HG03520 (cell line): Measurements from ENCODE around the gene PPM1D.
A peak's percentile ranks its signal among the peaks of the same experiment; 100 is the strongest.
"Not testable (repeated sequence)": the region's sequence is repeated elsewhere in the genome, so short reads cannot be mapped to it uniquely, and the experiment has no call there.

ENCODE experiments used
- ATAC-seq: cut with Tn5 transposase; IDR thresholded peaks from one replicate; pipeline ENCODE4 v1.9.1; 2021; ENCODE audit warnings: mild to moderate bottlenecking, moderate library complexity; ENCODE audit not compliant: unreplicated experiment

PPM1D gene

GRCh38 chr17:60599620-60600489 lies at the start of gene PPM1D:
PPM1D (plus strand) TSS chr17:60600193; CDS start chr17:60600415, 222 bp downstream.
- peak; percentile 88 for ATAC-seq

- not testable (repeated sequence) for ATAC-seq
Measured at GRCh38 chr17:60552255-60552654, 47.7 kb upstream of the PPM1D start.

- ATAC-seq, result no peak
Measured at GRCh38 chr17:60554377-60554788, 45.6 kb upstream of the PPM1D start.

- no peak for ATAC-seq
Measured at GRCh38 chr17:60555786-60556185, 44.2 kb upstream of the PPM1D start.

- ATAC-seq, result no peak
Measured at GRCh38 chr17:60557805-60558204, 42.2 kb upstream of the PPM1D start.

GRCh38 chr17:60559659-60559994 lies 40.4 kb upstream of the PPM1D start:
- ATAC-seq, result no peak

- ATAC-seq, result no peak
Measured at GRCh38 chr17:60559995-60560859, 39.8 kb upstream of the PPM1D start.

GRCh38 chr17:60560860-60561257 lies 39.1 kb upstream of the PPM1D start:
- no peak for ATAC-seq

- ATAC-seq, result no peak
Measured at GRCh38 chr17:60562421-60562820, 37.6 kb upstream of the PPM1D start.

- ATAC-seq, result no peak
Measured at GRCh38 chr17:60563743-60564142, 36.2 kb upstream of the PPM1D start.

- no peak for ATAC-seq
Measured at GRCh38 chr17:60565233-60565632, 34.8 kb upstream of the PPM1D start.

GRCh38 chr17:60573236-60574051 lies 26.5 kb upstream of the PPM1D start:
- ATAC-seq, result no peak

GRCh38 chr17:60577147-60577915 lies 22.7 kb upstream of the PPM1D start:
- ATAC-seq, result no peak

GRCh38 chr17:60579090-60579489 lies 20.9 kb upstream of the PPM1D start:
- no peak for ATAC-seq

GRCh38 chr17:60579551-60579950 lies 20.4 kb upstream of the PPM1D start:
- no peak for ATAC-seq

GRCh38 chr17:60583008-60583407 lies 17.0 kb upstream of the PPM1D start:
- ATAC-seq, result no peak

- no peak for ATAC-seq
Measured at GRCh38 chr17:60585887-60586286, 14.1 kb upstream of the PPM1D start.

GRCh38 chr17:60586288-60586974 lies 13.6 kb upstream of the PPM1D start:
- no peak for ATAC-seq

- ATAC-seq, result no peak
Measured at GRCh38 chr17:60590070-60590469, 9.9 kb upstream of the PPM1D start.

GRCh38 chr17:60592750-60593149 lies 7.2 kb upstream of the PPM1D start:
- ATAC-seq, result no peak
